Bone marrow (tissue), 2 donors: ENCODE data around the gene PPP6R1.

ENCODE experiments used
- DNase-seq, 2 donors: peaks; one replicate each; lab custom pipeline; 2025; lab: John Stamatoyannopoulos, UW

Gene PPP6R1, protein sequence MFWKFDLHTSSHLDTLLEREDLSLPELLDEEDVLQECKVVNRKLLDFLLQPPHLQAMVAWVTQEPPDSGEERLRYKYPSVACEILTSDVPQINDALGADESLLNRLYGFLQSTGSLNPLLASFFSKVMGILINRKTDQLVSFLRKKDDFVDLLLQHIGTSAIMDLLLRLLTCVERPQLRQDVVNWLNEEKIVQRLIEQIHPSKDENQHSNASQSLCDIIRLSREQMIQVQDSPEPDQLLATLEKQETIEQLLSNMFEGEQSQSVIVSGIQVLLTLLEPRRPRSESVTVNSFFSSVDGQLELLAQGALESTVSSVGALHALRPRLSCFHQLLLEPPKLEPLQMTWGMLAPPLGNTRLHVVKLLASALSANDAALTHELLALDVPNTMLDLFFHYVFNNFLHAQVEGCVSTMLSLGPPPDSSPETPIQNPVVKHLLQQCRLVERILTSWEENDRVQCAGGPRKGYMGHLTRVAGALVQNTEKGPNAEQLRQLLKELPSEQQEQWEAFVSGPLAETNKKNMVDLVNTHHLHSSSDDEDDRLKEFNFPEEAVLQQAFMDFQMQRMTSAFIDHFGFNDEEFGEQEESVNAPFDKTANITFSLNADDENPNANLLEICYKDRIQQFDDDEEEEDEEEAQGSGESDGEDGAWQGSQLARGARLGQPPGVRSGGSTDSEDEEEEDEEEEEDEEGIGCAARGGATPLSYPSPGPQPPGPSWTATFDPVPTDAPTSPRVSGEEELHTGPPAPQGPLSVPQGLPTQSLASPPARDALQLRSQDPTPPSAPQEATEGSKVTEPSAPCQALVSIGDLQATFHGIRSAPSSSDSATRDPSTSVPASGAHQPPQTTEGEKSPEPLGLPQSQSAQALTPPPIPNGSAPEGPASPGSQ

DNA sequence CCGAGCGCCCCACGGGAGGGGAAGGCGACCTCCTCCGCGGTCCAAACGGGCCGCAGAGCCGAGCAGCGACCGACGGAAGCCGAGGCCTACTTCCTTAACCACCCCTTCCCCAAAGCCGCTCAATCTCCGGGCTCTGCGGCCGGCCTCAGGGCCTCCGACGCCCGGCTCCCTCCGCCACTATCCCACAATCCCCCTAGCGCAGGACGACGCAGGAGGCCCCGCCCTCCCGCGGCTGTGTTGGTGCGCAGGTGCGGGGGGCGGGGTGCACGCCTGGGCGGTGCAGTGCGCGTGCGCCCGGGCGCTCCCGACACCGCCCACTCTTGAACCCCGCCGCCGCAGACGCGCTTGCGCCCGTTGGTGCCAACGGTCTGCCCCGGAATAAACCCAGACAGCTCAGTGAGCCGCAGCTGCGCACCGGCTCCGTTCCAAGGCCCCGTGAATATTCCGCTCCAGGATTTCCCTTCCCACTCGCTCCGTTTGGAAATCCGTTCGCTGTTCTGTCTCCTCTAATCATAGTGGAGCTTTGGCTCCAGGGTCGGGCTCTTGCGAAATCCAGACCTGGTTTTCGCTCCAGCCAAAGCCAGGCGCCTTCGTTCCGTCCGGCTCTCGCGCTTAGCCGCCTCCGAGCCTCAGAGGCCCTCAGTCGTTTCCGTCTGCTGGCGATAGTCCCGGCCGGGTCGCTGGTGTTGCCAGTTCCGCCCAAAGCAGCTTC, at the start of gene PPP6R1:
TSS of gene PPP6R1 (minus strand) at position 190 of the 712 bp plus-strand sequence. CDS start 11,914 bp downstream, outside the sequence.
- peak; percentile 99 for DNase-seq

DNA sequence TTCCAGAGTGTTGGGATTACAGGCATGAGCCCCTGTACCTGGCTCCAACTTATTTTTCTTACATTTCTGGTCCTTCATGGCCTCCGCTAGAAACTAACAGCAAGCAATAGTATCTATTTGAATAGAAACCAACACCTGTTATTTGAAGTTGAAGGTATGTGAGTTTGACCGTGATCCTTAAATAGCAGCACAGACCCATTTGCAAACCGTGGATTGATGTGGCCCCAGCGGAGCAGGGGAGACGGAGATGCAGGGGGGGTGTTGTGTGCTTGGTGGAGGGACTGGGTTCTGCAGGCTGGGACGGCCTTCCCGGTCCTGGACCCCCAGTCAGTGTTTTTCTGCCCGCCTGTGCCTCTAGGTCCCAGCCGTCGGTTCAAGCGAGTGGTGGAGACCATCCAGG, 49.5 kb upstream of the PPP6R1 start:
- no peak for DNase-seq

DNA sequence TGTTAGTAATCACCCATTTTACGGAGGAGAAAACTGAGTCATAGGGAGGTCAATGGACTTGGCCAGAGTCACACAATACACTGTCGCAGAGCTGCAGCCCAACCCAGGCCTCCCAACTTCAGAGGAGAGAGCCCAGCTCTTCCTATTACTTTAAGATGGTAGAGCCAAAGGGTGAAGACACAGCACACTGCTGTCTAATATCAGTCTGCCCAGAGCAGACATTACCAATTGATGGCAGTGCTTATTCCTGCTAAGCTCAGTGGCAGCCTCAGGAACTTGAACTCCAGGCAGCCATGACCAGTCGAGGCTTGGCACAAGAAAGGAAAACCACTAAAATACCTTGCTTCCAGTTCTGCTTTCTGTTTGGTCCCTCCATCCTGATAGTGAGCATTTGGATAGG, 47.9 kb upstream of the PPP6R1 start:
- DNase-seq, result no peak

DNA sequence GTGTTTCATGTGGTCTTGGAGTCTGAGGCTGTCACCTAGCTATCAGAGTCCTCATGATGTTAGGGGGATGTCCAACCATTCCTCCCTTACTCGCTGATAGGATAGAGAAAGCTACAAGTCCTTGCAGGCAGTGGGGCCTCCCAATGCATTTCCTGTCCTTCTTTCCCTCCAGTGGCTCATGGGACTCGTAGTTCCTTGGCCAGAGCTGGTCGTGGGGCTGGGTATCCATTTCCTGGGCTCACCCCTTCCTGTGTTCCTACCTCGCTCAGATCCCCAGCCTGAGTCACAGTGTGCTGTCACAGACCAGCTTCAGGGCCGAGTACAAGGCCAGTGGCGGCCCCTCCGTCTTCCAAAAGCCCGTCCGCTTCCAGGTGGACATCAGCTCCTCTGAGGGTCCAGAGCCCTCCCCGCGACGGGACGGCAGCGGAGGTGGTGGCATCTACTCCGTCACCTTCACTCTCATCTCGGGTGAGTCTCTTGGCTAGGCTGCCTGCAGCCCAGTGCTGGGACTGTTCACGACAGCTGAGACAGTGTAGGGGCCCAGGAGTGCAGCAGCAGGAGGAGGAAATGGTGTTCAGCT, 47.3 kb upstream of the PPP6R1 start:
- no peak for DNase-seq

DNA sequence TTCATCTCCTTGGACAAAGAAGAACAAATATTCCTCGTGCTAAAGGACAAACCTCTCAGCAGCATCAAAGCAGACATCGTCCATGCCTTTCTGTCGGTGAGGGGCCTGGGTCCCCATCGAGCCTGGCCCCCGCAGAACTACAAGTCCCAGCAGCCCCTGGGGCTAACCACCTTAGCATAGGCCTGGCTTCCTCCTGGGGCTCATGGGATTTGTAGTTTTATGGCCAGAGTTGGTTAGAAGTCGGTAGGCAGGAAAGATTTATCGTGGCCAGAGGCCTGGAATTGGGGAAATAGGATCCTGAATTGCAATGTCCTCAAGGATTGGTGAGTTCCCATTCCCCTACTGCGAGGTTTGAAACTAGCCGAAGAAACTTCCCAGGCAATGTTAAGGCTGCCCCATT, 46.7 kb upstream of the PPP6R1 start:
- DNase-seq, result peak in 1 of 2 donors; percentile 2

DNA sequence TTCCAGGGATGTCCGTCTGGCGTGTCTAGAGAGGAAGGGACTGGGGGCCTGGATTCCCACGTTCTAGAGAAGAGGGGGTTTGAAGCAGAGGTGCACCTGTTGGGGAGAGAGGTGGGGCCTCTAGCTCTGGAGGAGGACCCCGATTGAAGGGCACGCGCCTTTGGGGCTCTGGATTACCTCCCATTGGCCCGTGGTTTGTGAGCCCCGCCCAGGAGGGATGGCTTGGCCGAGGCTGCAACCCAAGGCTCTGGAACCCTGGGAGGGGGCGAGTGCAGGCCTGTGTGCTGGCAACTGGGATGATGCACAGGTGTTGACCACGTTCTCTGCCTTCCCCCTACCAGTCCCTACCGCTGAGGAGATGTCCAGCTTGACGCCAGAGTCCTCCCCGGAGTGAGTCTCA, 46.2 kb upstream of the PPP6R1 start:
- no peak for DNase-seq

DNA sequence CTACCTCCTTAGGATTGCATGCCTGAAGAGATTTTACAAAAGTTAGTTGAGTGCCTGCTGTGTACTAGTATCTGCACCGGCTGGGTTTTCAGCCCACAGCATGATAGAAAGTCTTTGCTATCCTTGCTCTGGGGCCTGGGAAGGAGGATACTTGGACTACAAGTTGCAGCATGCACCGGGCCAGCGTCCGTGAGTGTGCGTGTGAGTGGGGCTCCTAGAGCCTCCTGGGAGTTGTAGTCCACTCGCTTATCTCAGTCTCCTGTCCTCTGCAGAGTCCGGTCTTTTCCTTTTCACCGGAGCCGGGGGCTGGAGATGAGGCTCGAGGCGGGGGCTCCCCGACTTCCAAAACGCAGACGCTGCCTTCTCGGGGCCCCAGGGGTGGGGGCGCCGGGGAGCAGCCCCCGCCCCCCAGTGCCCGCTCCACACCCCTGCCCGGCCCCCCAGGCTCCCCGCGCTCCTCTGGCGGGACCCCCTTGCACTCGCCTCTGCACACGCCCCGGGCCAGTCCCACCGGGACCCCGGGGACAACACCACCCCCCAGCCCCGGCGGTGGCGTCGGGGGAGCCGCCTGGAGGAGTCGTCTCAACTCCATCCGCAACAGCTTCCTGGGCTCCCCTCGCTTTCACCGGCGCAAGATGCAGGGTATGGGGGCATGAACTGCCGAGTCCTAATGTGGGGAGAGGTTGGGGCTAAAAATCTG, 45.6 kb upstream of the PPP6R1 start:
- DNase-seq, result no peak

DNA sequence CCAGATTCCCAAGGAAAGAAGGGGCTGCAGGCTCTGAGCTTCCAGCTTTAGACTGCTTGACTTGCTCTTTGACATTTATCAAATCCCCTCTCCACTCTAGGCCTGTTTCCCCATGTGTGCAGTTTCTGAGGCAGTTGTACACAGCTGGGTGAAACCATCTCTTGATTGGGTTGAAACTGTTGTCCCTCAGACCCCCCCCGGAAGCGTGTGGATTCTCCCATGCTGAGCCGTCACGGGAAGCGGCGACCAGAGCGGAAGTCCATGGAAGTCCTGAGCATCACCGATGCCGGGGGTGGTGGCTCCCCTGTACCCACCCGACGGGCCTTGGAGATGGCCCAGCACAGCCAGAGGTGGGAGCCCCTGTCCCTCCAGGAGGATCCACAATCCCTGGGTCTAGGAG, 44.7 kb upstream of the PPP6R1 start:
- DNase-seq, result no peak

DNA sequence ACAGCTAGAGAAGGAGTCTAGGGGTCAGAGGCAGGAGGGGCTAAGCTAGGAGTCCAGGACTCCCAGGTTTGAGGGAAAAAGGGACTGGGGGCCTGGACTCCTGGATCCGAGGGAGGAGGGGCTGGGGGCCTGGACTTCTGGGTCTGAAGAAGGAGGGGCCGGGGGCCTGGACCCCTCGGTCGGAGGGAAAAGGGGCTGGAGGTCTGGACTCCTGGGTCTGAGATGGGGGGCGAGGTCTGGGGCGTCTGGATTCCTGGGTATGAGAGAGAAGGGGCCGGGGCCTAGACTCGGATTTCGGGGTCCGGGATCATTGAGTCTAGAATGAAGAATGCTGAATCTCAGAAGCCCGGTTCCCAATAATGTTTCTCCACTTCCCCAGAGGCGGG, 43.5 kb upstream of the PPP6R1 start:
- no peak for DNase-seq

DNA sequence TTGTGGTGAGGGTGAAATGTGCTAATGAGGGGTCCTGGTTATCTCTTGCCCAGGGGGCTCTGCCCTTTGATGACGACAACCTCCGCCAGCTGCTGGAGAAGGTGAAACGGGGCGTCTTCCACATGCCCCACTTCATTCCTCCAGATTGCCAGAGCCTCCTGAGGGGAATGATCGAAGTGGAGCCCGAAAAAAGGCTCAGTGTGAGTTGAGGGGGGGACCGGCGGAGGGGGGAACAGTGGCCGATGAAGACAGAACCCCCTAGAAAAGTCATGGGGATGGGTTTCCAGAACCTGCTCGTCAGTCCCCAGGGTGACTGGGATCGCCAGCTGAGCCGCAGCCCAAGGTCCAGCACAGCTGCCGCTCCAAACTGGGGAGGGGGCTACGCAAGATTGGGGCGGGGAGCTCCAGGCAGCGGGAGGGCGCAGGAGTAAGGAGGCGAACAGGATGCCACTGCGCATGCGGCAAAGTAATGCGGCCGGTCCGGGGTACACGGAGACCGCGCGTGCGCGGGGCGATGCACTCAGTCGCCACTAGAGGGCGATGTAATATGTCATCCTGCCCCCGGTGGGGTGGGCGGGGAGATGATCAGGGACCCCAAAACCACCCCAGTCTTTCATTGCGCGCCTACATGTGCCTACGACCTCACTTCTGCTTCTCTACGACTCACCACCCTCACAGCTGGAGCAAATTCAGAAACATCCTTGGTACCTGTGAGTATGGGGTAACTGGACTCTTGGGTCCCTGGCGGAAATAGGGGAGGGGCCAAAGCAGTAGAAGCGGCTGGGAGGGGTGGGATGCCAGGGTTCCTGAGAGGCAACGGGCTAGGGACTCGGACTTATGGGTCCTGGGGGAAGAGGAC, 42.9 kb upstream of the PPP6R1 start:
- peak; percentile 76 to 80 for DNase-seq

DNA sequence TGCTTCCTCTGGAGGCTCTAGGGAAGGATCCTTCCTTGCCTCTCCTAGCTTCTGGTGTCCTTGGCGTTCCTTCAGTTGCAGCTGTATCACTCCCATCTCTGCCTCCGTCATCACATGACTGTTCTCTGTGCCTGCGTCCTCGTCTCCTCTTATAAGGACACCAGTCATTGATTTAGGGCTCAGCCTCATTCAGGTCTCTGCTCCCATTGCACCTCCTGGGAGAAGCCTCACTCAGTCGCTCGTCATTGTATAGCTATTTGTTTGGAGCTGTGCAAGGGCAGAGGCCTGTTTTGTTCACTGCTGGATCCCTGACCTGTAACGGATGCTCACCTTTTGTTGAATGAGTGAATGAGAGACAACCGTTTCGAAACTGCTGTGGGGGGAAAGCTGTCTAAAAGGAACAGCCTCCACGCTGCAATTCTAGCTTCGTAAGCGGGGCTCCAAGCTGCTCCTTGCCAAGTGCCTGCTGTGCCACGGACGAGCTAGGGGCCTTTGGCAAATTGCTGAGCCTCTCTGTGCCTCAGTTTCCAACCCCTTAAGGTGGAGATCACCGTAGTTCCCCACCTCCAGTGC, 42.2 kb upstream of the PPP6R1 start:
- no peak for DNase-seq

DNA sequence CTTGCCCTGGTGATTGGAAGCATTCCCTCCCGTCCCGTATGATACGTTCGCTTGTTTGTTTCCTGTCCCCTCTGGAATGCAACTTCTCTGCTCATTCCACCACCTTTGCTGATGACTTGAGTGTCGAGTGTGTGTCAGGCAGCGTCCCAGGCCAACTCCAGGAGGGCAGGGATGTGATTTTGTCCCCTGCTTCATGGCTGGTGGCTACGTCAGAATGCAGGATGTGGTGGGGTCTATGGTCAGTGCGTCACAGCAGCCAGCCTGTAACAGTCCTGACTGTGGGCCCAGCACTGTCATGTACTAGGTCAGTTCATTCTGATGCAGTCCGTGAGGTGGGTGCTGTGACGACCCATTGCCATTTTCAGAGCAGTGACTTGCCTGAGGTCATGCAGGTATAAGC, 41.2 kb upstream of the PPP6R1 start:
- DNase-seq, result no peak

DNA sequence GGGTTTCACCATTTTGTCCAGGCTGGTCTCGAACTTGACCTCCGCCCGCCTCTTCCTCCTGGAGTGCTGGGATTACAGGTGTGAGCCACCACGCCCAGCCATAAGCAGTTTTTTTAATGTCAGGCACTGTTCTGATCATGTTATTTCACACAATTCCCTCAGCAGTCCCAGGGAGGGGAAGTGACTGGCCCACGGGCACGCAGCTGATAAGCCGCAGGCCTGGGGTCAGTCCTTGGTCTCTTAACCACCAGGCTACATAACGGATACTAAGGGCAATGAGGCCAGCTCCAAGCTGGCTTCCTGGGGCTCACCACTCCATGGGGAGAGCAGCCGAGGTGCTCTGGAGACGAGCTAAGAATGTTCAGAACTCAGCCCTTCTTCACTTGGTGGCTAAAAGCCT, 38.5 kb upstream of the PPP6R1 start:
- no peak for DNase-seq

DNA sequence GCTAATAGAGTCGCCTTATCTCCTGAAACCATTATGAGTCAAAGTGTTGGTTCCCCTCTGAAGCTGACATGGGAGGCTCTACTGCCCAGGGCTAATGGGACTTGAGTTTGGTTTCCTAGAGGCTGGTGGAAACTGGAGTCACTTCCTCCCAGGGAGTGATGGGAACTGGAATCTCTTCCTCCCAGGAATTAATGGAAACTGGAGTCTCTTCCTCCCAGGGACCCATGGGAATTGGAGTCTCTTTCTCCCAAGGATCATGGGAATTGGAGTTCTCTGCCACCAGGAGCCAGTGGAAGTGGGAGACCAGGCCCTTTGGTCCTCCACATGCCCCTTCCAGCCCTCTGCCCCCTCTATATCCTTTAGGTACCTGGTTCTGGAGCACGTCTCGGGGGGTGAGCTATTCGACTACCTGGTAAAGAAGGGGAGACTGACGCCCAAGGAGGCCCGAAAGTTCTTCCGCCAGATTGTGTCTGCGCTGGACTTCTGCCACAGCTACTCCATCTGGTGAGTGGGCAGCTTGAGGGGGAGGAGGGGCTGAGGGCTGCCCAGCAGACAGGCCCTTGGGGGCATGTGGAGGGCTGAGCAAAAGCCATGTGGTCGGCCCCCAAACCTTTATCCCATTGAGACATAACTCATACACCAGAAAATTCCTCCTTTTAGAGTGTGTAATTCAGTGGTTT, 30.4 kb upstream of the PPP6R1 start:
- no peak for DNase-seq

DNA sequence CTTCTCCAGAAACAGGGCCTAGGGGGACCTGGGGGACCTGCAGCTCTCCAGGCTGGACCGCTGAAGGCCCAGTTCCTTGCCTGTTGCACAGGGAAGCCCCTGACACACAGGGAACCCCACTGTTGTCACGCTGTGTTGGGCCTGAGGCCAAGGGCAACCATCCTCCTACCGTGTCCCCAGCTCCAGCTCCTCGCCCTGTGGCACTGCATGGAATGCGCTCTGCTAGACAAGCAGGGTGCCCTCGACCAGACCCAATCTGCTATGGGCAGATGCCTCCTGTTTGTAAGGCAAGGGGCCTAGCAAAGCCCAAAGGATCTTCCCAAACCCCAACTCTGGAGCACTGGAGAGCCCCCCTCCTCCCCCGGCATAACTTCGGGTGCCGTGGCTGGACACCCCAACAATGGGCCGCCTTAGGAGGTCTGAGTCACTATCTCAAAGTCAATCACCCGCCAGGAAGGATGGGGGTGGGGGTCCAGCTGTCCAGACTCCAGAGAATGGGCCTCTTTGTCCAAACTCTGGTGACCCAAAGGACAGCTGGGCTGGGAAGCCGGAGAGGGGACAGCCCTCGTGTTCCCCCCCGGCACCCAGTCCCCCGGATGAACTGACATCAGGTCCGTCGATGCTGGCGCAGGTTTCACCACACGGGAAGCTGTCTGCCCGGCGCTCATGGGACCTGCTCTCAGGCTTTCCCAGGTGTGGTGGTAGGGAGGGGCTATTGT, 28.7 kb upstream of the PPP6R1 start:
- DNase-seq, result no peak

DNA sequence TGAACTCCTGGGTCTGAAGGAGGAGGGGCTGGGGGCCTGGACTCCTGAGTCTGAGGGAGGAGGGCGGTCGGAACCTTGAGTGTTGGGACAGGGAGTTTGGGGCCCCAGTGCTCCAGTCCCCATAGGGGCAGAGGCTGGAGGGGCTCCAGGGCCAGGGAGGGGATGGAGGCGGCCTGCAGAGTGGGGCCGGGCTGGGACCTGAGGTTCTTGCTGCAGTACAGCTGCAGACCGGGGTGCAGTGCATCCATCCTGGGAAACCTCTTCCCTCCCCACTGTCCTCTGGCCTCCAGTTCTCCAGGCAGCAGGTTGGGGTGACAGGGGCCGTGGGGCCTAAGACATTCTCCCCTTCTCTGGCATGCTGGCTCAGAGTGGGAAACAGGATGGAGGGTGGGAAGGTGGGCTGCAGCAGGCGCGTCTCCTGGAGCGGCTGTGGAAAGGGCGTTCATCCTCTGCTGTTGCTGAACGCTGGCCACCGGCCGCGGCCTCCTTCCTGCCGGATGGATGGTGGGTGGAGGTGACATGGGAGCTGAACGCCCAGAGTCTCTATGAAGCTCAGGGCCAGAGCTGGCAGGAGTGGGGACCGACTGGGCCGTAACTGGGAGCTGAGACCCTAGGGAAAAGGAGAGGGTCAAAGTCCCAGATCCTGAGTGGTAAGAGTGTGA, 26.5 kb upstream of the PPP6R1 start:
- no peak for DNase-seq

DNA sequence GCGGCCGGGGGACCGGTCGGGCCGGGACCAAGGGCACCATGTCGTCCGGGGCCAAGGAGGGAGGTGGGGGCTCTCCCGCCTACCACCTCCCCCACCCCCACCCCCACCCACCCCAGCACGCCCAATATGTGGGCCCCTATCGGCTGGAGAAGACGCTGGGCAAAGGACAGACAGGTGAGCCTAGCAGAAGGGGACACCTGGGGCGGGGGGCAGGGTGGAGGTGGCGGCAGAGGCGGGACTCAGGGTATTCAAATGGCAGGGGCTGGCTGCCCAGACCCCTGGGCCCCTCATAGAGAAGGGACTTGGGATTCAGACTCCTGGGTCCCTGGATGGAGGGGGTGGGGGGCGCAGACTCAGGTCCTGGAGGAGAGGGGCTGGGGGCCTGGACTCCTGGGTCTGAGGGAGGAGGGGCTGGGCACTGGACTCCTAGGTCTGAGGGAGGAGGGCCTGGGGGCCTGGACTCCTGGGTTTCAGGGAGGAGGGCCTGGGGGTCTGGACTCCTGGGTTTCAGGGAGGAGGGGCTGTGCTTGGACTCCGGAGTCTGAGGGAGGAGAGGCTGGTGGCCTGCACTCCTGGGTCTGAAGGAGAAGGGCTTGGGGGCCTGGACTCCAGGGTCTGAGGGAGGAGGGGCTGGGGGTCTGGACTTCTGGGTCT, 25.7 kb upstream of the PPP6R1 start:
- DNase-seq, result no peak
